GM19035 (cell line): ENCODE data around the gene C11orf98.

ENCODE experiments used
- ATAC-seq: cut with Tn5 transposase; IDR thresholded peaks from one replicate; pipeline ENCODE4 v1.9.1; 2021; ENCODE audit not compliant: unreplicated experiment

The C11orf98 gene

GRCh38 chr11:62613291-62613778, 51.7 kb downstream of the C11orf98 start:
- ATAC-seq, result no peak
